RWPE2 (cell line): Measurements from ENCODE around the gene DDX25.

ENCODE experiments used
- ATAC-seq: fragments of 200-7000 bp; cut with Tn5 transposase; 3 replicates; pipeline ENCODE4 v1.9.1; 2021; ENCODE audit warnings: low read depth
- DNase-seq: peaks from one replicate; pipeline ENCODE4 v3.0.0-alpha.2; 2020; ENCODE audit warnings: low spot score
- H3K27ac ChIP-seq: fragments of 450-650 bp; 2 replicates; pipeline ENCODE4 v1.5.1; 2017; ENCODE audit warnings: mild to moderate bottlenecking; ENCODE audit not compliant: poor library complexity, severe bottlenecking
- H3K27me3 ChIP-seq: fragments of 250-450 bp; sonication (Bioruptor Pico); 2 replicates; pipeline ENCODE4 v1.5.1; 2021; ENCODE audit warnings: mild to moderate bottlenecking, moderate library complexity; ENCODE audit not compliant: insufficient read depth, poor library complexity, severe bottlenecking
- H3K36me3 ChIP-seq: fragments of 250-450 bp; sonication (Bioruptor Pico); 2 replicates; pipeline ENCODE4 v1.5.1; 2020; ENCODE audit warnings: low read depth, mild to moderate bottlenecking, moderate library complexity
- H3K4me1 ChIP-seq: fragments of 250-450 bp; sonication (Bioruptor Pico); 2 replicates; pipeline ENCODE4 v1.5.1; 2021; ENCODE audit warnings: mild to moderate bottlenecking, moderate library complexity; ENCODE audit not compliant: insufficient read depth, poor library complexity, severe bottlenecking
- H3K4me3 ChIP-seq: fragments of 250-450 bp; sonication (Bioruptor Pico); 2 replicates; pipeline ENCODE4 v1.5.1; 2021; ENCODE audit warnings: mild to moderate bottlenecking, moderate library complexity; ENCODE audit not compliant: severe bottlenecking
- H3K9me3 ChIP-seq: fragments of 250-450 bp; sonication (Bioruptor Pico); 2 replicates; pipeline ENCODE4 v1.5.1; 2021; ENCODE audit warnings: mild to moderate bottlenecking, moderate library complexity; ENCODE audit not compliant: severe bottlenecking
- TF ChIP-seq, protein P1 (sequence below): fragments of 450-650 bp; IDR thresholded peaks from one replicate; pipeline ENCODE4 v1.5.1; 2017; ENCODE audit warnings: mild to moderate bottlenecking, moderate library complexity; ENCODE audit not compliant: poor library complexity, severe bottlenecking

DDX25 gene

DNA sequence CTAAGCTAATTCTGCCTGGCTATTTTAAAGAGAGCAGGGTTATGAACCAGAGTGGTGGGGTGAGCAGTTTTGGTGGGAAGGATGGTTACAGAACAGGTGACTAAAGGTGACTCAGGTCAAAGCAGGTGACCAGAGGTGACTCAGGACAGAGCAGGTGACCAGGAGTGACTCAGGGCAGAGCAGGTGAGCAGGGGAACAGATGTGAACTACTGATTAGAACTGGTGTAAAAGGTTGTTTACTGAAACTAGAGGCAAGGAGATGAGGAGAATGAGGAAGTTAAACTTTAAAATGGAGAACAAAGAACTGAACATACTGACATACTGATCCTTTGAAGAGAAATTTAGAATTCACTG lies 32.2 kb upstream of the DDX25 start:
- Histone ChIP-seq H3K27me3 (no peaks in the 10 kb centered on the region), H3K4me3 (no peak overlapping the region), H3K36me3 (no peaks in the 10 kb centered on the region), H3K9me3 (no peaks in the 10 kb centered on the region), H3K4me1 (no peaks in the 10 kb centered on the region), H3K27ac (no peak overlapping the region)
- no peak for ATAC-seq
- DNase-seq, result no peak
- TF ChIP-seq, protein P1, sequence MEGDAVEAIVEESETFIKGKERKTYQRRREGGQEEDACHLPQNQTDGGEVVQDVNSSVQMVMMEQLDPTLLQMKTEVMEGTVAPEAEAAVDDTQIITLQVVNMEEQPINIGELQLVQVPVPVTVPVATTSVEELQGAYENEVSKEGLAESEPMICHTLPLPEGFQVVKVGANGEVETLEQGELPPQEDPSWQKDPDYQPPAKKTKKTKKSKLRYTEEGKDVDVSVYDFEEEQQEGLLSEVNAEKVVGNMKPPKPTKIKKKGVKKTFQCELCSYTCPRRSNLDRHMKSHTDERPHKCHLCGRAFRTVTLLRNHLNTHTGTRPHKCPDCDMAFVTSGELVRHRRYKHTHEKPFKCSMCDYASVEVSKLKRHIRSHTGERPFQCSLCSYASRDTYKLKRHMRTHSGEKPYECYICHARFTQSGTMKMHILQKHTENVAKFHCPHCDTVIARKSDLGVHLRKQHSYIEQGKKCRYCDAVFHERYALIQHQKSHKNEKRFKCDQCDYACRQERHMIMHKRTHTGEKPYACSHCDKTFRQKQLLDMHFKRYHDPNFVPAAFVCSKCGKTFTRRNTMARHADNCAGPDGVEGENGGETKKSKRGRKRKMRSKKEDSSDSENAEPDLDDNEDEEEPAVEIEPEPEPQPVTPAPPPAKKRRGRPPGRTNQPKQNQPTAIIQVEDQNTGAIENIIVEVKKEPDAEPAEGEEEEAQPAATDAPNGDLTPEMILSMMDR, result no peak

DNA sequence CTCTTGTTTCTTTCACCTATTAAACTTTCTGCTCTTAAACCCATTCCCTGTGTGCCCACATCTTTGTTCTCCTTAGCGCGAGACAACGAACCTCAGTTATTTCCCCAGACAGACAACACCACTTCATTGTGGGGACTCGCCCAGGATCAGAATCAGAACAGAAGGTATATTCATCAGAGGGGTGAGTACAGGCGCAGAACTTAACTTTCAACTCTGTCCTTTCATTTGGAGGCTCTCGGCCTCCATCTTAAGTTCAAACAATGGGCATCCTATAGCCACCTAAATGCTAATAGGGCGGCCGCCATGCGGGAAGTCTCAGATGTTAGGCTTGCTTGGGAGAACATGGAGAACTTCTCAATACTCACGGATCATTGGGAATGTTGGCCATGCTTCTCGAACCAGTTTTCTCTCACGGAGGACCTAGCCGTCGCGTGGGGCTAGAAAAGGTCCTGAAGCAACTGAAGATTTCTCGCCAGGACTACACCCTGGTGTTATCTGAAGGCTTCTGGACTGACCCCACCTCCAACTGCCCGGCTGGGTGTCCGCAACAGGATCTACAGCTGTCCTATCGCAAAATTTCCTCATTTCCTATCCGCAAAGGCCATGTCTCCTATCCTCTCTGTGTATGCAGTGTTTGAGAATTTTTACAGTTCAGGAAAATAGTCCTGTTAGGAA lies 30.3 kb upstream of the DDX25 start:
- H3K9me3 ChIP-seq, result no peaks in the 10 kb centered on the region
- ATAC-seq (no peak), DNase-seq (no peak)
- no peaks in the 10 kb centered on the region for H3K4me1 ChIP-seq
- TF ChIP-seq, protein P1, result no peak
- no peaks in the 10 kb centered on the region for H3K36me3 ChIP-seq
- H3K27me3 ChIP-seq, result no peaks in the 10 kb centered on the region
- no peak overlapping the region for H3K4me3 ChIP-seq
- H3K27ac ChIP-seq, result no peak overlapping the region

DNA sequence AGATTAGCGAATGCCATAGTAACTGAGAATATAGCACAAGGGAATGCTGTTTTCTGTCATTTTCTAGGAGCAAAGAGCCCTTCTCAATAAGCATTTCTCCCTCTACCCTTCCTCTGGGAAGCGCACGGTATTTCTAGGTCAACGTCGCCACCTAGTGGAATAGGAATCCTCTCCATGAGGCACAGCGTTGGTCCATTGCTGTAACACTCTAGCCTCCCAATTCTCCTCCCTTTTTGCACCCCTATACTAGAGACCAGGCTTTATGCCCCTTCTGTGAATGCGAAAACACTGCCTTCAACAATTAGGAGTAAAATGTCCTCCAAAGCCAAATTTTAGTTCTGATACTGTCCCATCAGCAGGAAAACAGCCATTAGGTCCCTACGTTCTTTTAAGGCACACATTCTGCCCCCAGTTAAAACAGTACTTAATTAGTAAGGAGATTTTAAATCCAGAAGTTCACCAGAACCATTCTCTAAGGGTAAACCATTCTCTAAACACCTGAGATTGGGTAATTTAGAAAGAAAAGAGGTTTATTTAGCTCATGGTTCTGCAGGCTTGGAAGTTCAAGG lies 29.7 kb upstream of the DDX25 start:
- ATAC-seq (peak; percentile 91), DNase-seq (no peak)
- no peak overlapping the region for H3K27ac ChIP-seq
- H3K36me3 ChIP-seq, result no peaks in the 10 kb centered on the region
- no peaks in the 10 kb centered on the region for H3K4me1 ChIP-seq
- H3K9me3 ChIP-seq, result no peaks in the 10 kb centered on the region
- H3K27me3 ChIP-seq, result no peaks in the 10 kb centered on the region
- H3K4me3 ChIP-seq, result no peak overlapping the region
- TF ChIP-seq, protein P1, result peak; percentile 86

DNA sequence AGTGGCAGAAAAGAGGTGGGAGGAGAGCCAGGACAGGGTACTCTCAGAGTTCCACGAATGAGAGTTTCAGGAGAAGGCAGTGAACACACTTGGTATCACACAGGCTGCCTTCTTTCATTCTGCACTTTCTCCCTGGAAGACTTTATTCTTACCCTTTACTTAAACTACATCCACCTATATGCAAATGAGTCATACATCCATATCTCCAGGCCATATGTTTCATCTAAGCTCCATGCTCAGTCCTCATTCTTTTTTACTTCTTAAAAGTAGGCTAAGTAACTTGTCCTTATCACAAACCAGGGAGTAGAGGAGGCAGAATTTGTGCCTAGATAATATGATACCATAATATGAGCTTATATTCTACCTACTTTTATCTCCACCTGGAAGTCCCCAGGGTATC lies 23.0 kb upstream of the DDX25 start:
- no peaks in the 10 kb centered on the region for H3K9me3 ChIP-seq

More for the DNA sequence above, 23.0 kb upstream of the DDX25 start:
- TF ChIP-seq, protein P1, result no peak
- no peaks in the 10 kb centered on the region for H3K36me3 ChIP-seq
- H3K27me3 ChIP-seq, result no peaks in the 10 kb centered on the region
- DNase-seq (no peak), ATAC-seq (no peak; the same call in 2 of the 3 replicates)
- H3K4me1 ChIP-seq, result no peaks in the 10 kb centered on the region
- H3K27ac ChIP-seq, result no peak overlapping the region
- no peak overlapping the region for H3K4me3 ChIP-seq
